Left renal cortex interstitium (tissue), 4 donors: ENCODE measurements around the gene ECM2. TPM values are rescaled to one million over a fixed set of nuclear protein-coding genes. Genes with fewer than 3 reads are reported as not detected.

Experiments used
- DNase-seq, 4 donors: peaks; one replicate each; pipeline ENCODE4 v3.0.0-alpha.2; 2013; ENCODE audit warnings: low read depth in 4 of 4, low spot score in 2 of 4, missing footprints in 1 of 4
- polyA plus RNA-seq, 4 donors: library from polyadenylated mRNA; unstranded; fragments of 120-200 nt; gene quantifications; one replicate each; pipeline ENCODE4 v1.2.1, GENCODE V29; 2013; ENCODE audit not compliant: insufficient read length in 4 of 4

The ECM2 gene
- polyA plus RNA-seq, 4 donors: 14.1 to 20.2 (median 17.1) TPM

- DNase-seq: no peak
Measured at GRCh38 chr9:92528522-92528849, 7.3 kb downstream of the ECM2 start.

GRCh38 chr9:92527832-92528521 lies 7.8 kb downstream of the ECM2 start:
- DNase-seq: peak in 2 of 4 donors; percentile 31 to 39

GRCh38 chr9:92527291-92527828 lies 8.4 kb downstream of the ECM2 start:
- DNase-seq: no peak

- DNase-seq: no peak
Measured at GRCh38 chr9:92525306-92525705, 10.5 kb downstream of the ECM2 start.

- DNase-seq: no peak
Measured at GRCh38 chr9:92524881-92525280, 10.9 kb downstream of the ECM2 start.

GRCh38 chr9:92522983-92523970 lies 12.5 kb downstream of the ECM2 start:
- no peak for DNase-seq

- DNase-seq: no peak
Measured at GRCh38 chr9:92520837-92521236, 15.0 kb downstream of the ECM2 start.

GRCh38 chr9:92518199-92518598 lies 17.6 kb downstream of the ECM2 start:
- no peak for DNase-seq

- no peak for DNase-seq
Measured at GRCh38 chr9:92517046-92517445, 18.7 kb downstream of the ECM2 start.

GRCh38 chr9:92516521-92516920 lies 19.3 kb downstream of the ECM2 start:
- no peak for DNase-seq

- no peak for DNase-seq
Measured at GRCh38 chr9:92514635-92515034, 21.2 kb downstream of the ECM2 start.

GRCh38 chr9:92513349-92513748 lies 22.4 kb downstream of the ECM2 start:
- DNase-seq: no peak

- DNase-seq: no peak
Measured at GRCh38 chr9:92512622-92513021, 23.2 kb downstream of the ECM2 start.

GRCh38 chr9:92510747-92511146 lies 25.0 kb downstream of the ECM2 start:
- DNase-seq: no peak

GRCh38 chr9:92509050-92509449 lies 26.7 kb downstream of the ECM2 start:
- no peak for DNase-seq

- no peak for DNase-seq
Measured at GRCh38 chr9:92508018-92508820, 27.6 kb downstream of the ECM2 start.

GRCh38 chr9:92507496-92507895 lies 28.3 kb downstream of the ECM2 start:
- DNase-seq: no peak

GRCh38 chr9:92507005-92507404 lies 28.8 kb downstream of the ECM2 start:
- DNase-seq: no peak

- no peak for DNase-seq
Measured at GRCh38 chr9:92506184-92506857, 29.5 kb downstream of the ECM2 start.

GRCh38 chr9:92504881-92505280 lies 30.9 kb downstream of the ECM2 start:
- no peak for DNase-seq
